GM18907 (cell line): ENCODE measurements around the gene CLDN5.
A peak's percentile ranks its signal among the peaks of the same experiment; 100 is the strongest.

Experiments used
- ATAC-seq: cut with Tn5 transposase; IDR thresholded peaks from one replicate; pipeline ENCODE4 v1.9.1; 2021; ENCODE audit warnings: mild to moderate bottlenecking, moderate library complexity; ENCODE audit not compliant: unreplicated experiment

Gene CLDN5

DNA sequence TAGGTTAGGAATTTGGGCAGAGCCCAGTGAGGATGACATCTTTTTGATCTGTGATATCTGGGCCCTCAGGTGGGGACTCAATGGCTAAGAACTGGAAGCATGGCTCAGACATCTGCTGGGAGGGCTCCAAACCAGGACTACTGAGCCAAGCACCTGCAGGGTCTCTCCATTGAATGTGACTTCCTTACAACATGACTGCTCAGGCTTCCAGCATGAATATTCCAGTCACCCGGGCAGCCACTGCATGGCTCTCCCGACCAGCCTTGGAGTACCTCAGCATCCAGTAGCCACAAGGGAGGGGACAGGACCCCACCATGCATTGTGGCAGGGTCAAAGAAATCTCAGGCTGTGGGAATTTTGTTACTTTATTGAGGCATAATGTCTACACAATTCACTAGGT, 35.9 kb downstream of the CLDN5 start:
- ATAC-seq = no peak

DNA sequence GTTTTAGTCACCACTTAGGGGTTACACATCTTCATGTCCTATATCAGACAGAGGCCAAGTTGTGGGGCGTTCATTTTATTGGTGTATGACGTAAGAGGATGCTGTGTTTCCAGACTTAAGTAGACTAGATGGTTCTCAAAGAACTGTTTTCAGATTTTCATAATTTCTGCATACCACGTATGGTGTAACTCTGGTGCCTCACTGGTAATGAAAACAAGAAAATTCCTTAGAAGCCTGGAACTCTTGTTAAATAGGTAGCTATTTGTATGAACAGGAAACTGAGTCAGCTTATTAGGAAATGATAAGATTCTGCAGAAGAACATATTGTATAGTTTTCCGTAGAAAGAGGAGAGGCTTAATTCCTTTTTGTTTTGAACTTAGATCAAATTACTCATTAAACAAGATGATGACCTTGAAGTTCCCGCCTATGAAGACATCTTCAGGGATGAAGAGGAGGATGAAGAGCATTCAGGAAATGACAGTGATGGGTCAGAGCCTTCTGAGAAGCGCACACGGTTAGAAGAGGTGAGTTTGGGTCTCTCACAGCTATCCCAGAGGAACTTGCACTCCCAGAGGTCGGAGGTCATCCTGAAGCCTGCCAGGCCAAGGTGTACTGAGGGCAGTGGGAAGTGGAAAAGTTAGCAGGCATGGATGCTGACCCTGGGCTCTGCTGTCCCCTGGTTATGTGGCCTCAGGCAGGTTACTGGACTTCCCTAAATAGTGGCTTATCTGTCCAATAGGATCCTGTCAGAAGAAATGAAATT, 40.5 kb downstream of the CLDN5 start:
- no peak for ATAC-seq

DNA sequence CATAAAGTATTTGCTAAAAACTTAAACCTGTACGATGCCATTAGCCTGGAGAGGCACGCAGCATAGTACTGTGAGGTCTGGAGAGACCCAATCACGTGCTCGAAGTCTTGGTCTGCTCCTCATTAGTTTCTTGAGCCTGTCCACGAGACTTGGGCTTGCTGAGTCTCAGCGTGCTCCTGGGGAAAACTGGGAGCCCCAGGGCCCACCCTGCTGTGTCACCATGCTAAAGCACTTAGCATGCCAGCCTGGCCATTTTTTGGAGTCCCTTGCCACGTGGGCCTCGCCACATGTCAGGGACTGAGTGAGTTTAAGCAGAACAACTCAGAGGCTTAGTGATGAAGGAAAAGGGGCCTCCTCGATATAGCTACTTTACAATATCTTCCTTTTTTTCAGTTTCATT, 41.9 kb downstream of the CLDN5 start:
- ATAC-seq = no peak

DNA sequence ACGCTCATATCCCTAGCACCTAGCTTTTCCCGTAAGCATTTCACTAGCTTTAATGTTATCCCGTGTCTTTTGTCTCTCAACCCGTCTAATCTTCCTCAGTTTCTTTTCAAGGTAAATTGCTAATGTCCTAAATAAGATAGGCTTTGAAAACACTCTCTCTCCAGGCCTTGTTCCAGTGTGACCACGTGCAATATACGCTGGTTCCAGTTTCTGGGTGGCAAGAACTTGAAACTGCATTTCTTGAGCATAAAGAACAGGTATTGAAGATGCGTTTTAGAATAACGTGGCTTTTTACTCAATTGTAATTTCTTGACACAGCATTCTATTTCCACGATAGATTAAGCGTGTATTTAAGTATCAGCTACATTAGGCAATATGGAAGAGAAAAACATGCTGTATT, 43.4 kb downstream of the CLDN5 start:
- ATAC-seq = no peak

DNA sequence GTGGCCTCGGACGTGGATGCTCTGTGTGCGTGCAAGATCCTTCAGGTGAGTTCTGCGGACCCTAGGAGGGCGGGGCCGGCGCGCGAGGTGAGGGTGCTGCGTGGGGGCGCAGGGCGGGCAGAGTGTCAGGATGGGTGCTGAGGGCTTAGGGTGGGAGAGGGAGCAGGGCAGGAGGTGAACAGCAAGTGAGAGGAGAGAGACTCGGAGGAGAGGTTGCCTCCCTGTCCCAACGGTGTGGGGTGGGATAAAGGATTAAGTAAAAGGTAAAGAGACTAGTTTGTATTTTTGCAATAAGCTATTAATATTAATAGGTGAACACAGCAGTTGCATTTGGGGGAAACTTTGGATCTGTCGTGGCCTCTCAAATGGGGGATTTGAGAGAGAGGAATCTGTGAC, 44.0 kb downstream of the CLDN5 start:
- no peak for ATAC-seq

DNA sequence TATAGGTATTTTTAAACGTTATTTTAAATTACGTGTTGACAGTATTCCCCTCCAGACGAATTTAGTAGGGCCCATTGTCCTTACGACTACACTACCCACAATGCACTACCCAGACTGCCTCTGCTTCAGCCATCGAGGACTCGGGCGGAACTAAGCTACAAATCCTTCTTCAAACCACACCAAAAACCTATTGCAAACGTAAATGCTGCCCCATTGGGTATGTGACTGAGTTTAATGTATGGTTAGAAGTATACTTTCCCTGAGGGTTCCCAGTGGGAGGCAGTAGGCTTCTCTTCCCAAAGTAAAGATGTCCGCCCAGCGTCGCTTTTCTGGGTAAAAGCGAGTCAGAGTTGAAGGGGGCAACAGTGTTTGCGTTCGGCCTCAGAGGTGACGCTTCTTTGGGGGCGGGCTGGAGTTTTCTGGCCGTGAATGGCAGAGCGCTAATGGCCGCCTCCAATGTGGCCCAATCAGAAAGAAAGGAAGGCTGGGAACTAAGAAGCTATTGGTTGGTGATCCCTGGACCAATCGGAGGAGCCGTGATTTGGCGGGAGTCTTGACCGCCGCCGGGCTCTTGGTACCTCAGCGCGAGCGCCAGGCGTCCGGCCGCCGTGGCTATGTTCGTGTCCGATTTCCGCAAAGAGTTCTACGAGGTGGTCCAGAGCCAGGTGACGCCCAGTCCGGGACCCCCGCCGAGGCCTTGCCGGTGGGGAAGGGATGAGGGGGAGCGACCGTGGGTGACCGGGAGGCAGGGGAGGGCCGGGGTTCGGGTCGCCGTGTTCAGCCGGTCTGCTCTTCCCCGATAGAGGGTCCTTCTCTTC, 44.6 kb downstream of the CLDN5 start, which contains the start of gene CDC45:
Gene CDC45, plus strand, starts transcription at position 566 of the 818 bp plus-strand sequence. Its CDS starts 49 bp downstream, at position 615.
- peak; percentile 83 for ATAC-seq

DNA sequence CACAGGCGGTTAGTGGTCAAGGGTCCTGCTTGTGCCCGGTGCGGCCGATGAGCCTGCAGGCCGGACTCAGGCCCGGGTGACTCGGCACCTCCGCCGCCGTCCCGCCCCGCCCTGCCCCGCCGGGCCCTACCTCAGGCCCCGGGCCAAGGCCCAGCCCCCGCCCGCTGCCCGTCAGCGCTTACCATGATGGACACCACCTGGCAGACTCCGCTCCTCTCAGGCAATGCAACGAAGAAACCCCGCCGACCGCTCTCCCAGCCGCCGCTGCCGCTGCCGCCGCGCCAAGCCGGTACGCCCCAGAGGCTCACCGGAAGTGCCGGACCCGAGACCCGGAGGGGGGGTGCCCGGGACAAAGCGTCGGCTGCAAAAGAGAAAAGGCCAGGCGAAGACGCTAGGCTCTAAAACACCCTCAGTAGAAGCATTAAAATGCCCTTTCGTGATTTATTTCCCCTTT, 45.3 kb downstream of the CLDN5 start, which contains the start of gene UFD1:
Gene UFD1, minus strand, starts transcription at position 293 of the 454 bp plus-strand sequence. Its CDS starts 108 bp downstream, at position 185.
- peak; percentile 55 for ATAC-seq

DNA sequence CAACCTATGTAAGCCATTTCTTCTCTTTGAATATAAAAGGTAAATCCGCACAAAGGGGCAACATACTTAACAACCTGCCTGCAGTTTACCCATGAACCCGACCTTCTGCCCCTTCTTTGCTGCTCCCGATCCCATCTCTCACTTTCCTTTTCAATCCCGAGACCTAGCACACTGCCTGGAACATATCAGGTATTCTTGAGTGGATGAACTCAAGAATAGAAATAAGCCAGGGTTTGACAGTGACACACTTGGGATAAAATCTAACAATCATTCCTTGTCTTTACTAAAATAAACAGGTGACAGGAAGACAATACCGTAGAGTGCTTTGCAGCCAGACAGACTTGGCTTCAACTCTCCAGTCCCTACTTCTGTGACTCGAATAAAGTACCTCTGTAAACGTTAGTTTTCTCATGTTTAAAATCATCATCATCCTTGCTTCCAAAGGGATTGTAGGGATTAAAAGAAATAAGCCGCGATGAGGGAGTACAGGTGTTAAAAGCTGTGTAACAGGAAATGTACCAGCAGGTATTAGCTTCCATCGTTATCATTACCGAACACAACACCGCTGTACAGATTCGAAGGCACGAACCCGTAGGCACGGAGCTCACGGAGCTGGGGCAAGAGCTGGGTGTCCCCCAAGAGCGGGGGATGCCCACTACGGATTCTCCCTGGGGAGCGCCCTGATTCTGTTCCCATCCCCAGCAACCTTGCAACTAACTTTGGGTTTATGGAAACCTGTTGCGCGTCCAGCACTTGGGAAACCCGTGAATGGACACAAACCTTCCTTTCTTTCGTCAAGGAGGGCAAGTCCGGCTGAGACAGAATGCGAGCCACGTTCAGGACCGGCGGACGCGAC, 45.9 kb downstream of the CLDN5 start:
- peak; percentile 11 for ATAC-seq

DNA sequence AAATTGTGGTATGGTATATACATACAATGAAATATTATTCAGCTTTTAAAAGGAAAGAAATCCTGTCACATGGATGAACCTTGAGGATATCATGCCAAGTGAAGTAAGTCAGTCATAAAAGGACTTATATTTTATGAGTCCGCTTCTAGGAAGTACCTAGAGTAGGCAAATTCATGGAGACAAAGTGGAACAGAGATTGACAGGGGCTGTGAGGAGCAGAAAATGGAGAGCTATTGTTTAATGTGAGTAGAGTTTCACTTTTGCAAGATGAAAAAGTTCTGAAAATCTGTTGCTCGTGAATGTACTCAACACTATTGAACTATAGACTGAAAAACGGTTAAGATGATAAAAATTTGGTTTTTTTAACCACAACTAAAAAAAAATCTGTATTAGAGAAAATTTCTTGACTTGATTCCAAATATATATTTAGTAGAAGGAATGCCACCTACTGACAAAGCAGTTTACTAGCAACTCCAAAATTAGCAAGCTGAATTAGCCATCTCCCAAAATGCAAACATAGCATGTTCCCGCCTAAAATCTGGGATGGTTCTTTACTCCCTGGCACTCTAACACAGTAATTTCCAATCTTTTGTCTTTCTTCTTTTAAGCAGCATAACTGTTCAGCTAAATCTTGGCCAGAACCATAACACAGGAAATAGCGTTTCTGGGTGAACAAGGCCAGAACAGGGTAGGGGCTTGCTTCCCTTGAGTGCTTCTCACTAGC, 46.7 kb downstream of the CLDN5 start:
- ATAC-seq = no peak

DNA sequence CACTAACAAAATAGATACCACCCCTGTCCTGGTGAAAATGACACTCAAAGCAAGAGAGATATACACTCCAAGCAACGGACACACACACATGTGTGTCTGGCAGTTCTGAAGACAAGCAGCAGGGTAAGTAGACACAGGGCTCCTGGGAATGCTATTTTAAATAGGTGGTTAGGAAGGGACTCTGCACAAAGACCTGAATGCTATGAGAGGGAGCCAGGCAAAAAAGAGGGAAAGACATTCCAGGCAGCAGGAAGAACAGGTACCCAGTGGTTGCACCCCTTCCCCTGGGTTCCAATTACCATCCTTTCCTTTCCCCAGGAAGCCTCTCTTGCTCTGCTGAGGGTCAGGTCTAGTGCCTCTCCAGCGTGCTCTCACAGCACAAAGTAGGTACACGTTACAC, 48.2 kb downstream of the CLDN5 start:
- no peak for ATAC-seq

DNA sequence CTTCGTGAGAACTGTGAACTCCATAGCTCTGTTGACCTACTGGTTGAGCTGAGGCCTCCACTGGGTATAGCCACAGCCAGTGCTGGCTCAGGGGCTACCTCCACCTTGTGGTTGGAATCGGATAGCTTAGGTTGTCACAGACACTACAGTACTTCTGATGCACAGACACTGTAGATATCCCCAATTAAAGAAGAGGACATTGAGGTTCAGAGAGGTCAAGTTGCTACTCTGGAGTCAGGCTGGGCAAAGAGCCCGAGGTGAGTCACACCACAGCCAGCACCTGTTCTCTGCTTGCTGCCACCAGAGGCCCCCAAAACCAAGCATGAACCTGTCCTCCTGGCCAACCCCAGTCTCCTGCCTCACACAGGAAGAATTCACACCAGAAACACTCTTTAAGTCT, 50.6 kb downstream of the CLDN5 start:
- no peak for ATAC-seq
